ENCODE data around the gene SYPL2.

Gene SYPL2

GRCh38 chr1:109479311-109479710 lies 13.0 kb downstream of the SYPL2 start:
- TF ChIP-seq POLR2A (IDR thresholded peaks at IDR 0.05; ENCODE audit: low read length) (no peak), GATA1 (IDR thresholded peaks at IDR 0.05; ENCODE audit: low read depth, low read length) (no peak)
- no peak for DNase-seq

- TF ChIP-seq POLR2A (IDR thresholded peaks at IDR 0.05; ENCODE audit: low read length) (no peak), GATA1 (IDR thresholded peaks at IDR 0.05; ENCODE audit: low read depth, low read length) (no peak)
- no peak for DNase-seq
These were observed 13.6 kb downstream of the SYPL2 start for GRCh38 chr1:109479901-109480300.

DNA sequence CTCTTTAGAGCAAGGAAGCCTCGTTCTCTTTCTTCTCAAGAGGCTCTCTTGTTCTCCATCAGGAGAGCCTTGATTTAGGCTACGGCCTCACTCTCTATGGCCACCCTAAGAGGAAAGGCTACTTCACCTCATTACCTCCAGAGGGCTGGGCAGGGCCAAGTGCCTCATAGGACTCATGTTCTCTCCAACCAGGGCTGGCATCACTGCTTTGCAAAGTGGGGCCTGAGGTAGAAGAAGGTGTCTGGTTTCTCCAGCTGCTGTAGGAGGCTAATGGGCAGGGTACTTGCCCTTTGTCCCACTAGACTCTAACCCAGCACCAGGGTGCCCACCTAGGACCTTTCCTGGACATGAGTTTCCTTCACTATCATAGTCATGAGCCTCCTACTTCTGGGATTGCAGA lies 15.3 kb downstream of the SYPL2 start:
- TF ChIP-seq POLR2A (IDR thresholded peaks at IDR 0.05; ENCODE audit: low read length) (no peak), GATA1 (IDR thresholded peaks at IDR 0.05; ENCODE audit: low read depth, low read length) (no peak)
- DNase-seq = no peak

- TF ChIP-seq GATA1 (IDR thresholded peaks at IDR 0.05; ENCODE audit: low read depth, low read length) (no peak), POLR2A (IDR thresholded peaks at IDR 0.05; ENCODE audit: low read length) (no peak)
- DNase-seq = no peak
These were observed 15.9 kb downstream of the SYPL2 start for GRCh38 chr1:109482242-109482641.

GRCh38 chr1:109482791-109483671 lies 16.7 kb downstream of the SYPL2 start:
- no peak for TF ChIP-seq GATA1 (IDR thresholded peaks at IDR 0.05; ENCODE audit: low read depth, low read length)
- TF ChIP-seq POLR2A (IDR thresholded peaks at IDR 0.05; ENCODE audit: low read length) = no peak
- DNase-seq = no peak

GRCh38 chr1:109483672-109484518 lies 17.5 kb downstream of the SYPL2 start, which contains the start of gene ATXN7L2:
Gene ATXN7L2 (plus strand): TSS chr1:109483905. CDS start chr1:109483954, 49 bp downstream.
- TF ChIP-seq POLR2A (IDR thresholded peaks at IDR 0.05; ENCODE audit: low read length) (peak; percentile 83), GATA1 (IDR thresholded peaks at IDR 0.05; ENCODE audit: low read depth, low read length) (no peak)
- peak; percentile 91 to 94 for DNase-seq

GRCh38 chr1:109484519-109484975 lies 18.2 kb downstream of the SYPL2 start:
- peak in 1 of 2 experiments; percentile 38 for DNase-seq
- no peak for TF ChIP-seq POLR2A (IDR thresholded peaks at IDR 0.05; ENCODE audit: low read length)
- no peak for TF ChIP-seq GATA1 (IDR thresholded peaks at IDR 0.05; ENCODE audit: low read depth, low read length)

DNA sequence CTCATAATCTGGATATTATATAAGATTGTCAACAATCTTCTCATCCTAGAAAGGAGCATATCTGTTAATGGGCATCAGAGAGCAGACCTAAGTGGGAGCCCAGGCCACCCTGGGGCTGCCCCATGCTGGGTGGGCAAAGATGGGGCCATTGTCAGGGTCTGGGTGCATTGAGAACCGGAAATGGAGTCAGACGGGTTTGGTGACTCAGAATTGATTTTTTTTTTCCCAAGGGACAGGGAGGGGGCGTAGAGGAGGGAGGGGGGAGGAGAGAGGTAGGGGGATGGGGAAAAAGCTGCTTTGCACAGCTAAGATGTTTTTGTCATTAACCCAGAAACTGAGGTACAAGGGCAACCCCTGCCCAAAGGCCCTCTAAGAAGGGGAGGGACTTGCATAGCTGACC lies 18.7 kb downstream of the SYPL2 start:
- TF ChIP-seq POLR2A (IDR thresholded peaks at IDR 0.05; ENCODE audit: low read length) (no peak), GATA1 (IDR thresholded peaks at IDR 0.05; ENCODE audit: low read depth, low read length) (no peak)
- DNase-seq = no peak

DNA sequence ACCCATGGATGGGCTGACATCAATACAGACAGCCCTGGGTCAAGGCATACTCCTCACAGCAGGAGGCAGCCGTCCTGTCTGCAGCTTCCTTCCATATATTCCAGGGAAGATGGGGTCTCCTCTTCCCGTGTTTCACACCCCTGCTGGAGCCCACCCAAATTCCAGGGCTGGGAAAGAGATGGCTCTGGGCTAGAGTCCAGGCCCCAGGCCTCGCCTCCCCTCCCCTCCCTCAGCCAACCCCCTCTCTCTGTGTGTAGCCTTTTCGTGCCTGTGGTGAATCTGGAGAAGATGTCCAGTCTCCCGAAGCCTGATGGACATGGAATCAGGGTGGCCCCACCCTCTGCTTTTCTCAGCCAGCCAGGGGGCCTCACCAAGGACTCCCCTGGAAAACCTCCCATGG lies 20.9 kb downstream of the SYPL2 start:
- no peak for DNase-seq
- no peak for TF ChIP-seq POLR2A (IDR thresholded peaks at IDR 0.05; ENCODE audit: low read length)
- TF ChIP-seq GATA1 (IDR thresholded peaks at IDR 0.05; ENCODE audit: low read depth, low read length) = no peak

DNA sequence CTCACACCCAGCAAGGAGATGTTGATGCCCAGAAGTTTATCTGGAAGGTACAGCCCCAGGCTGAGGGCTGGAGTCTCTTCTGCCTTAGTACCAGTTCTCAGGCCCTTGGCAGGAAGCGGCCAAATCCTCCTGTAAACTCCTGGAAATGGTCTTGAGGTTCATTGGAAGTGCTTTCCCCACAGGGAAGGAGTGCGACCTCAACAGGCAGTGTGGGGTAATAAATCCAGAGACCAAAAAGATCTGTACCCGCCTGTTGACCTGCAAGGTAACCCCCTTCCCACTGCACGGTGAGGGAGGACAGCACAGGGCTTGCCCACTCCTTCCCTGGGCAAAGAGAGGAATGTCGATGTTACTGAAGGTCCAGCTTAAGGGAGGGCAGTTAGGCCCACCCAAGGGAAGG lies 21.9 kb downstream of the SYPL2 start:
- no peak for DNase-seq
- TF ChIP-seq POLR2A (IDR thresholded peaks at IDR 0.05; ENCODE audit: low read length) = no peak
- no peak for TF ChIP-seq GATA1 (IDR thresholded peaks at IDR 0.05; ENCODE audit: low read depth, low read length)

- no peak for TF ChIP-seq POLR2A (IDR thresholded peaks at IDR 0.05; ENCODE audit: low read length)
- TF ChIP-seq GATA1 (IDR thresholded peaks at IDR 0.05; ENCODE audit: low read depth, low read length) = no peak
These were observed 22.4 kb downstream of the SYPL2 start for GRCh38 chr1:109488696-109489095.

GRCh38 chr1:109490029-109490933 lies 23.9 kb downstream of the SYPL2 start:
- TF ChIP-seq POLR2A (IDR thresholded peaks at IDR 0.05; ENCODE audit: low read length) (no peak), GATA1 (IDR thresholded peaks at IDR 0.05; ENCODE audit: low read depth, low read length) (no peak)
- DNase-seq = peak; percentile 72 to 83

More at GRCh38 chr1:109488696-109489095, 22.4 kb downstream of the SYPL2 start:
- no peak for DNase-seq

GRCh38 chr1:109490934-109491302 lies 24.6 kb downstream of the SYPL2 start:
- no peak for DNase-seq
- TF ChIP-seq POLR2A (IDR thresholded peaks at IDR 0.05; ENCODE audit: low read length) (no peak), GATA1 (IDR thresholded peaks at IDR 0.05; ENCODE audit: low read depth, low read length) (no peak)
